ENCODE results near the gene SLC44A2. TPM values are rescaled to one million over a fixed set of nuclear protein-coding genes. Genes with fewer than 3 reads are reported as not detected.

SLC44A2 gene
- total RNA-seq, 4 donors from 2014 or later = 36.6 to 371 (median 81.4) TPM

GRCh38 chr19:10653482-10653731 lies 28.1 kb downstream of the SLC44A2 start:
- Histone ChIP-seq H3K36me3 (no peaks in the 10 kb centered on the region), H3K27ac (peak overlapping the region; percentile 94 to 100 (median 98)), H3K27me3 (no peaks in the 10 kb centered on the region), H3K9me3 (no peaks in the 10 kb centered on the region), H3K4me1 (peaks cover 18 to 48% (median 36%) of the 10 kb centered on the region in 4 donors), H3K4me3 (peak overlapping the region; percentile 65 to 100 (median 97))
- WGBS, 2 donors (ENCODE audit: low coverage in 1 of 2) = 1% methylated on average over 18 of the region's 18 CpGs; no CpG with 5 or more reads in 1 of the 2 donors
- no peak for DNase-seq
- TF ChIP-seq EP300 (IDR thresholded peaks at IDR 0.05; ENCODE audit: low read depth) = no peak
- peak in 2 of 5 experiments; percentile 2 to 10 for TF ChIP-seq CTCF (IDR thresholded peaks at IDR 0.05)
- intact Hi-C loops (cut with DNase I; ENCODE audit: low total_unique reads) (no loop called here), in situ Hi-C loops (cut with MboI; ENCODE audit: low pct_ligation_motif_present in 1 of 4, low pct_unique_long_range_greater_than_20kb in 1 of 4, low sequenced_read_pairs in 3 of 4) (no loop called here)

- Histone ChIP-seq H3K27ac (peak within 1 kb of the TSS; percentile 94 to 100 (median 98)), H3K36me3 (no peaks in the 10 kb centered on the region), H3K27me3 (no peaks in the 10 kb centered on the region), H3K4me1 (peaks cover 18 to 53% (median 36%) of the 10 kb centered on the region in 4 donors), H3K9me3 (no peaks in the 10 kb centered on the region), H3K4me3 (peak within 1 kb of the TSS; percentile 87 to 100 (median 98))
- DNase-seq = peak; percentile 100
- TF ChIP-seq POLR2AphosphoS5 (IDR thresholded peaks at IDR 0.05) = peak; percentile 98 to 100 (median 100)
- no peak for TF ChIP-seq CTCF (IDR thresholded peaks at IDR 0.05)
- TF ChIP-seq POLR2A (IDR thresholded peaks at IDR 0.05) = peak; percentile 98
- peak; percentile 78 for TF ChIP-seq EP300 (IDR thresholded peaks at IDR 0.05; ENCODE audit: low read depth)
- in situ Hi-C loops (cut with MboI; ENCODE audit: low pct_ligation_motif_present in 1 of 4, low pct_unique_long_range_greater_than_20kb in 1 of 4, low sequenced_read_pairs in 3 of 4) (no loop called here), intact Hi-C loops (cut with DNase I; ENCODE audit: low total_unique reads) (no loop called here)
- WGBS, 2 donors (ENCODE audit: low coverage in 1 of 2) = 1% methylated on average over 73 of the region's 91 CpGs; no CpG with 5 or more reads in 1 of the 2 donors
Measured at GRCh38 chr19:10653732-10654609, 28.6 kb downstream of the SLC44A2 start, which contains the start of gene ILF3. Gene ILF3, plus strand, starts transcription at chr19:10654346. Its CDS starts 16,260 bp downstream, at chr19:10670606.

GRCh38 chr19:10654610-10655456 lies 29.5 kb downstream of the SLC44A2 start:
- Histone ChIP-seq H3K36me3 (no peaks in the 10 kb centered on the region), H3K9me3 (no peaks in the 10 kb centered on the region), H3K4me3 (peak overlapping the region; percentile 87 to 100 (median 98)), H3K27me3 (no peaks in the 10 kb centered on the region), H3K4me1 (peaks cover 20 to 62% (median 36%) of the 10 kb centered on the region in 4 donors), H3K27ac (peak overlapping the region; percentile 94 to 100 (median 98))
- peak; percentile 52 for DNase-seq
- WGBS, 2 donors (ENCODE audit: low coverage in 1 of 2) = 1% methylated on average over 55 of the region's 73 CpGs; no CpG with 5 or more reads in 1 of the 2 donors
- intact Hi-C loops (cut with DNase I; ENCODE audit: low total_unique reads) (no loop called here), in situ Hi-C loops (cut with MboI; ENCODE audit: low pct_ligation_motif_present in 1 of 4, low pct_unique_long_range_greater_than_20kb in 1 of 4, low sequenced_read_pairs in 3 of 4) (no loop called here)
- TF ChIP-seq POLR2A (IDR thresholded peaks at IDR 0.05) (no peak), EP300 (IDR thresholded peaks at IDR 0.05; ENCODE audit: low read depth) (no peak), POLR2AphosphoS5 (IDR thresholded peaks at IDR 0.05) (no peak), CTCF (IDR thresholded peaks at IDR 0.05) (no peak)
